LHCN-M2 (cell line): ENCODE data around the gene HEBP1. TPM values are rescaled to one million over a fixed set of nuclear protein-coding genes. Genes with fewer than 3 reads are reported as not detected.

Experiments used
- DNase-seq: peaks from one replicate; pipeline ENCODE4 v3.0.0-alpha.2; 2012; ENCODE audit warnings: low read depth
- total RNA-seq: library from RNA; depleted of rRNA; stranded (reverse); fragments of >200 nt; gene quantifications from 2 replicates; pipeline ENCODE4 v1.2.3, GENCODE V29; 2014

The HEBP1 gene
- total RNA-seq, 1 experiment from 2014 or later = 7.7 TPM

DNA sequence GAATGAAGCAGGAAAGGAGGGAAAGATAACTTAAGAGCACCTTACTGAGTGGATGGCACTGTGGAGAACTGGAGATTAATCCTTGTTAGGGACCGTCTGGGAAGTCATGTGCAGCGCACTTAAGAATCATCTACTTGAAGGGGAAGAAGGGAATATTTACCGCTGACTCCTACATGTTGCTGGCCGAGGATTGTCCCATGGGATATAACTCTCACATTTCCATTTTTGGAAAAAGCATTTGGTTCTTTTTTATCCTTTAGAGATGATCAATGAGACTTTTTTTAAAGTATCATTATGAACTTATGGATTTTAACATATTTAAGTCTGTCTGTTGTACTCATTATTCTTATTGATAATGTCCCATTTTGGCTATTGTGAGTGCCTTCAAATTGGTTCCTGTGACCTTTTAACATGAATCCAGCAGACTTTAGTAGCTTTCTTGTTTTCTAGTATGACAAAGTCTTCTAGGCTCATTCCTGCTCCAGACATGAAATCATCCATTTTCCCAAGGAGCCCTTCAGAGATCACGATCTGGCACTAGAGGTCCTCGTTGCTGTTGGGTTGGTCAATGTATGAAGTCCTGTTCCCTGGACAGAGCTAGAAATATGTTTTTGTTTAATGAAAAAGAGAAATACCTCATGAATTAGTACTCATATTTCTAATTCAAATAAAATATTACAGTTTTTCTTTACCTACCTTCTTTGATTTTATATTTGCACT lies 23.9 kb upstream of the HEBP1 start:
- DNase-seq = no peak

DNA sequence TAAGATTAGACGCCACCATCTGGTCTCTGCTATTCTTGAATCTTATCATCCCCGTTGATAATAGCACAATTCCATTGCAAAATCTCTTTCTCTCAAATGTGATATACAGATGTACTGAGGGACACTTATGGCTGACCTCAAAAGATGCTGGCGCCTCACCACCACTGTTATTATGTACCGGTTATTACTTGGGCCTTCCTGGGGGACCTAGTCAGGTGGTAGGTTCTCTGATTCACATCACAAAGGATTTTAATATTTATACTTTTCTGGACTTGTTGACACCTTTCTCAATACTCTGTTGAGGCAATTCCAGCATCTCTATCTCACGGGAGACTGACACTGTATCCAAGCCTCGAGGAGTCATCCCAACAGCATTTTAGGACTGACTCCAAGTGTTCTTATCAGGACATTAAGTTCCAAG lies 22.8 kb upstream of the HEBP1 start:
- no peak for DNase-seq

DNA sequence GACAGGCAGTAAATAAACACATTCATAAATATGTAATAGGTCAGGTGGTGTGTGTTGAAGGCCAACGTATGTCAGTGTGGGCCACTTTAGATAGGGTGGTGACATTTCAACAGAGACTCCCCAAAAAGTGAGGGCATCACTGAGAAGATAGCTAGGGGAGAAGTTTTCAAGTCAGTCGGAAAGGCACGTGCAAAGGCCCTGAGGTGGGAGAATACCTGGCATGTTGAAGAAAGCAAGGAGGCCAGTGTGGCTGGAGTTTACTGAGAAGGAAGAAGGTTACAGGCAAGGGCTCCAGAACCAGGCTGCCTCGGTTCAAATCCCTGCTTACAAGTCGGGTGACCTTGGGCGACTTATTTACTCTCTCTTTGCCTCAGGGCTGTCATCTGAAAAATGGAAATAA lies 11.0 kb upstream of the HEBP1 start:
- DNase-seq = no peak

DNA sequence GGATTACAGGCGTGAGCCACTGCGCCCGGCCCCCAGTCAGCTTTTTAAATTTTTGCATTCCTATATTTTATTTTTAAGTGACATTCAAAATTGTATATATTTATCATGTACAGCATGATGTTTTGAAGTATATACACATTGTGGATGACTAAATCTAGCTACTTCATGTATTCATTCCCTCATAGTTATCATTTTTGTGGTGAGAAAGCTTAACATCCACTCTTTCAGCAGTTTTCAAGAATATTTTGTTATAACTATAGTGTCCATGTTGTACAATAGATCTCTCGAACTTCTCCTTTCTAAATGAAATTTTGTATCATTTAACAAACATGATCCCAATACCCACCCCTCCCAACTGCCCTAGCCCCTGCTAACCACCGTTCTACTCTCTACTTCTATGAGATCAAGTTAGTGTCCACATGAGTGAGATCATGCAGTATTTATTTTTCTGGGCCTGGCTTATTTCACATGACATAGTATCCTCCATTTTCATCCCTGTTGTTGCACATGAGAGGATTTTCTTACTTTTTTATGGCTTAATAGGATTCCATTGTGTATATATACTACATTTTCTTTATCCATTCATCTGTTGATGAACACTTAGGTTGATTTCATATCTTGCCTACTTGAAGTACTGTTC lies 8.8 kb upstream of the HEBP1 start:
- DNase-seq = no peak

DNA sequence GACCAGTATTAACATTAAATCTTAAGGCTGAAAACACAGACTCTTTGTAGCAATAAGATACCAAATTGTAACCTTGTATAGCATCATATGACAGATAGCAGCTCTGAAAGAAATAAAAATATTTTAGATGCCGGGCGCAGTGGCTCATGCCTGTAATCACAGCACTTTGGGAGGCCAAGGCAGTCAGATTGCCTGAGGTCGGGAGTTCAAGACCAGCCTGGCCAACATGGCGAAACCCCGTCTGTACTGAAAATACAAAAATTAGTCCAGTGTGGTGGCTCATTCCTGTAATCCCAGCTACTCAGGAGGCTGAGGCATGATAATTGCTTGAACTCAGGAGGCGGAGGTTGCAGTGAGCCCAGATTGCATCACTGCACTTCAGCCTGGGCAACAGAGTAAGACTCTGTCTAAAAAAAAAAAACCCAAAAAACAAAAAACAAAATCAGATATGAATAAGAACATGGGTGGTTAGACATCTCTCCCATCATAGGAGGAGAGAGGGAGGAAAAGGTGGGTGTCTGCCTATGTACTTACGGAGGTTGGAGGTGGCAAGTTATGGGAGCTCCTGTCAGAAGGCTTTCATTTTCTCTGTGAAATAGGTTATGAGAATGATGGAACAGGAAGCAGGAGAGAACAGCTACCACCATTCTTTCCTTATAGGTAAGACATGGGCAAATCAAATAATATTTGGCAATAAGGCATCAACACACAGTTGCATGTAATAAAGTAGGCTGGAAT lies 7.6 kb upstream of the HEBP1 start:
- no peak for DNase-seq

DNA sequence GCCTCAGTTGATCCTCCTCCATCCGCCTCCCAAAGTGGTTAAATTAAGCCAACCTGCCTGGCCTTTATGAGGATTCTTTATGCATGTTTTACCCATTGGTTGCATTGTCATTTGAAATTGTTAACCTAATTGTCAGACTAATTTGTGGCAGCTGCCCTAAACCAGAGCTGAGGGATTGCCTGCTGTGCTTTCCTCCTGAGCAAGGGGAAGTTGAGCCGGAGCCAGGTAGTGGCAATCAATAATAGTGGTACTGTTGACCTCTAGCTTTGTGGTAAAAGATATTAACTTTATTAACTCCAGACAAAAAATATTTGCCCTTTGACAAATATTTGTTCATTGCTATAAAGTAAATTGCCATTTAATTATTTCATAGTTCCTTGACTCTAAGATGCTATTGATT lies 5.6 kb upstream of the HEBP1 start:
- no peak for DNase-seq

DNA sequence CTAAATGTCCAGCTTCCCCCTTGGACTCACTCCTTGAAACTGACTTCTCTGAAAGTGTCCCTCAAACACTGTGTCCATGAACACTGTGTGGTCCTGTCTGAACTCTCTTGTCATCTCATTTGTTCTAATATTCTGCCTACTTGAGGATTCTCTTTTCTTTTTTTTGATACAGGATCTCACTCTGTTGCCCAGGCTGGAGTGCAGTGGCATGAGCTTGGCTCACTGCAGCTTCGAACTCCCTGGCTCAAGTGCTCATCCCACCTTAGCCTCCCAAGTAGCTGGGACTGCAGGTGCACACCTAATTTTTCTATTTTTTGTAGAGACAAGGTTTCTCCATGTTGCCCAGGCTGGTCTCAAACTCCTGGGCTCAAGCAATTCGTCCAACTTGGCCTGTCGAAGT lies 4.9 kb upstream of the HEBP1 start:
- DNase-seq = no peak

DNA sequence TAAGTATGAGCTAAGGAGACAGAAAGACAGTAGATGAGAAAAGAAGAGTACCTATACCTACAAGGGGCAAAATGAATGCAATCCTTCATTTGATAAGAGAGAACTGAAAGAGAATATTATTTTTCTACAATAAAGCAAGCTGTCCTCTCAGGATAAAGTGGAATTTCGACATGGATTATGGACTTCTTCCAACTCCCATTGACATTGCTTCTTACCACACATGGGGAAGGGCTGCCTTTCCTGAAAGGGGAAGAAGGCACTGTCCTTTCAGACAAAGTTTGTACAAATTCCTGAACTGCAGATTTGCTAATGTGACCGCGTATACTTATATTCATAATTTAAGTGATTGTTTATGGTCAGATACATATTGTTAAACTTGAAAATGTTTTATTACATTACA lies 4.3 kb upstream of the HEBP1 start:
- DNase-seq = no peak

DNA sequence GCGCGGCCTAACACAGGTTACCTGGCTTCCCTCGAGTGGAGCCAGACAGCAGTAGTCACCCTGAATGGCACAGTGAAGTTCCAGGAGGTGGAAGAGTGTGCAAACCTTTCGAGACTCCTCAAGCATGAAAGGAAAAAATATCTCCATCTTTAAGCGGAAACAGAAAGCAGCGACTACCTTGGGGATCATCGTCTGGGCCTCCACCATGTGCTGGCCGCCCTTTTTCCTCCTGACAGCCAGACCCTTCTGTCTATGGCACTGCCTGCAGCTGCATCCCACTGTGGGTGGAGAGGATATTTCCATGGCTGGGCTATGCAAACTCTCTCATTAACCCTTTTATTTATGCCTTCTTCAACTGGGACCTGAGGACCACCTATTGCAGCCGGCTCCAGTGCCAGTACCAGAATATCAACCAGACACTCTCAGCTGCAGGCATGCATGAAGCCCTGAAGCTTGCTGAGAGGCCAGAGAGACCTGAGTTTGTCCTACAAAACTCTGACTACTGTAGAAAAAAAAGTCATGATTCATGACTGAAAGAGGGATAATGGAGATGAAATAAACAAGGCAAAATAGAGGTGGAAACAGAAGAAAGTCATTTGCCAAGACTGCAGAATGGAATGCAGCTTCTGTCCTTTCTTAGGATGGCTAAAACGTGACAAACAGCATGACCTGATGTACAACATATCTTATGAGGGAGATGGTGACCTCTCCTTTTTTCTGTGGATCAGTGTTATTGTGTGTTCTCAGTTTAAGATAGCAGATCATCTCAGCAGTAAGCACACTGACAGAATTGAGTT lies 2.4 kb upstream of the HEBP1 start:
- no peak for DNase-seq

DNA sequence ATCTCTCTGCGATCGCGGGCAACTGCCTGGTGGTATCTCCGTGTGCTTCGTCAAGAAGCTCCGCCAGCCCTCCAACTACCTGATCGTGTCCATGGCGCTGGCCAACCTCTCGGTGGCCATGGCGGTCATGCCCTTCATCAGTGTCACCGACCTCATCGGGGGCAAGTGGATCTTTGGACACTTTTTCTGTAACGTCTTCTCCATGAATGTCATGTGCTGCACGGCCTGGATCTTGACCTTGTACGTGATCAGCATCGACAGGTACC lies 1.6 kb upstream of the HEBP1 start:
- DNase-seq = no peak

DNA sequence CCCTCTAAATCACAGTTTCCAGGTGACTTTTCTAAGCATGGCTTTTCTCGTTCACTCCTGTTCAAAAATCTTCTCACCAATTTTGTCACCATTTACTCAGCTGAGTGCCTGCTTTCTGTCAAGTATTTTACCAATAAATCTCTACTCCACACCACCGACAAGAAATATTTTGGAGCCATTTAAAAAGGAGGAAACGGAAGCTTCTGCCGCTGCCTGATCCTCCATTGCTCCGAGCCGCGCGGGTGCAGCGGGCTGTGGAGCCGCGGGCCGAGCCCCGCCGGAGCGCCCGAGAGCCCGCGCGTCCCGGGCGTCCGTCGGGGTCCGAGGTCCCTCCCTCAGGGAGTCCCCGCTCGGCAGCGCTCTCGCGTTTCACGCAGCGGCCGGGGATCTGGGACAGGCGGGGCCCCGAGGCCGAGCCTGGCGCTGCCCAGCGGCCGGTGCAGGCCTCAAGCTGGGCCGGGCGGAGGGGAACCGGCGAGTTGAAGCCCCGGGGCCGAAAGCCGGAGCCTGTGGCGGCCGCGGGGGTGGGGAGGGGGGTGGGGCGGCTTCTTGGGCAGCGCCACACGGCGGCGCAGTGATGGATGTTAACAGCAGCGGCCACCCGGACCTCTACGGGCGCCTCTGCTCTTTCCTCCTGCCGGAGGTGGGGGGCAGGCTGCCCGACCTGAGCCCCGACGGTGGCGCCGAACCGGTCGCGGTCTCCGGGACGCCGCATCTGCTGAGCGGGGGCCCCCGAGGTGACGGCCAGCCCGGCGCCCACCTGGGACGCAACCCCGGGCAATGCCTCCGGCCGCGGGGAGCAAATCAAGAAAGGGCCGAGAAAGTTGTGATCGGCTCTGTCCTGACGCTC lies 1.1 kb upstream of the HEBP1 start:
- DNase-seq = peak; percentile 63

DNA sequence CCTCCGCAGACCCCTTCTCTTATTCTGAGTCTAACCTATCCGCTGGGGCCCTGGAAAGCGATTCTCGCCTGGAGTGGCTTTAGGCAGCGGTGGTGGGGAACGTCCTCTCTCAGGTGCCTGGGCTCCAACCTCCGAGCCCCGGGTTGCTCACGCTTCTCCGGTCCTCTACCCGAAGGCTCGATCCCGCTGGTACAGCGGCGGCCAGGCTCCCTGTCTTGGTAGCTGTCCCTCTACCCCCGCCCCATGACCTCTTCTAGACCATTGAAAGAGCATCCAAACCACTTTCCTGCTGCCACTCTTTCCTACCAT lies 505 bp upstream of the HEBP1 start:
- DNase-seq = peak; percentile 28

DNA sequence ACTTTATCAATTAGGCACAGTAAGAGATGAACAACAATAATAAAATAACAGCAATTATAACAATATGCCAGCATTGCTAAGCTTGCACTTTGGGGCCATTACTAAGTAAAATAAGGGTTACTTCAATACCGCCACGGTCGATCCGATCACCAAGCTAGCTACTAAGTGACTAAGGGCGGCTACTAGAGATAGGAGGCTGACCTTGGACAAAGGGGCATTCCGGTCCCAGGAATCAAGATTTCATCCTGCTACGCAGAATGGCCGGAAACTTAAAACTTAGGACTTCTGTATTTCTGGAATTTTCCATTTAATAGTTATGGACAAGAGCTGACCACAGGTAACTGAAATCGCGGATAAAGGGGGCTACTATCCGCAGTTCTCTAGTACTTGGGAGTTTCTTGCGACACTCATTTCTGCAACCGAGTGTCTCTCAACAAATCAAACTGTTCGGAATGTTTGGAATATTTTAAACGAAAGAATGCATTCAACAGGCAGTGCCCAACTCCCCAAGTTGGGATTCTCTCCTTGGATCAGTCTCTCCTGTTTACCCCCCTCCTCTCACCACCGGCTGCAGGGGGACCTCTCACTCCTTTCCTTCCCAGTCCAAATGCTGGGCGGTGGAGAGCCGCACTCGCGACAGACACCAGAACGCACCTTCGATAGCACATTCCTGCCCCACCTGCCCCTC lies 650 bp downstream of the HEBP1 start:
- no peak for DNase-seq

DNA sequence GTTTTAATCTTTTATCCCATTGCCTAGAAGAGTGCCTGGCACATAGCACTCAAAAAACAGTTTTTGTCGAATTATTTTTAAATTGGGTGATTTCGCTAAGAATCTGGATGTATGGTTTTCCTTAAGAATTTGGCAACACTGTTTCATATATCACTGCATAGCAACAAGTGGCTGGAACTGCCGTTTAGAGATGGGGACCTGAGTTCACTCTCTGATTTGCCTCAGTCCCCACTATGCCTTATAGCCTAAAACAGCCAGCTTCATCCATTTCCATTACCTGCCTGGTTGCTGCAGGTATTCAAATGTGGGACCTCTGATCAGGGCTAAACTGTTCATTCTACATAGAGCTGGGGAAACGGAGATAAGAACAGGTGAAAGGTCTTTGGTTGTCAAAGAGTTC lies 1.8 kb downstream of the HEBP1 start:
- DNase-seq = no peak

DNA sequence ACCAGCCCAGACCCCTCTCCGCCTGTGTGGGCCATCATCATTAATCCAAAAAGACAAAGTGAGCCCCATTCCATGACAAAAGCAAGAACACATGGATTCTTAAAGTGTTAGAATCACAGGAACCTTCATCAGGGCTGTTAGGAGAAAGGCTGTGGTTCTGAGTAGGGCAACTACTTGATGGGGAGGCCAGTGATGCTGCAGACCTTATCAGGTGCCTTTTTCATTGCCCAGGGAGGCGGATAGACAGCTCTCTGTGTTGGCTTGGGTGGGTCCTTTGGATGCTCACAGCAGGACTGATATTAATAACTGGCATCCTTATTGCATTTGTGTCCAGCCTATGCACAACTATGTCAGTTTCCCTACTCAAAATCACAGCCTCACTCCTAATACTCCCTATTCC lies 2.3 kb downstream of the HEBP1 start:
- DNase-seq = no peak

DNA sequence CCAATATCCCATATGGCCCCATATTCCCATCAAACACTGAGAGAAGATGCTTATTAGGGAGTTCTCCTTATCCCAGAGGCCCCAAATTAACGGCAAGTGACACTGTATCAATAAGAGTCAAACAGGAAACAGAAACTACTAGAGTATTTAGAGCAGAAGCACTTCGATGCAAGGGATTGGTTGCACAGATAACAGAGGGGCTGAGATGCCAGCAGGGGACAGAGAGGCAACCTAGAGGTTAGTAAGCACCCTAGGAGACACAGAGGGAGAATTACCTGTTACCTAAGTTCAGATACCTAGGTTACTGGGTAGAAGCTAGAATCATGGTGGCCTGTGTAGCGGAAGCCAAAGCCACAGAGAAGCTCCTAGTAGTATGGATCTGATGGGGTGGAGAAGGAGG lies 2.9 kb downstream of the HEBP1 start:
- DNase-seq = no peak

DNA sequence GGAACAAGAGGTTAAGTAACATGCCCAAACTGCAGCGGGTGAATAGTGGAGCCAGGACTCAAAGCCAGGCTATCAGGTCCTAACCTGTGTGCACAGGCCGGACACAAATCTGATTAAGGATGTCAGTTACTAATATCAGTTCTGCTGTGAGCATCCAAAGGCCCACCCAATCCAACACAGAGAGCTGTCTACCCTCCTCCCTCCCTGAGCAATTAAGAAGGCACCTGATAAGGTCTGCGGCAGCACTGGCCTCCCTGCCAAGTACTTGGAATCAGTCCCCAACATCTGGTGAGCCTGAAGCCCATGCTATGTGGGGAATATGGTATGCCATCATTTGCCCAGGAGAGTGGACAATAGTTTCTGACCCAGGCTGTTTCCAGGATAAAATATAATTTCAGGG lies 3.9 kb downstream of the HEBP1 start:
- no peak for DNase-seq

DNA sequence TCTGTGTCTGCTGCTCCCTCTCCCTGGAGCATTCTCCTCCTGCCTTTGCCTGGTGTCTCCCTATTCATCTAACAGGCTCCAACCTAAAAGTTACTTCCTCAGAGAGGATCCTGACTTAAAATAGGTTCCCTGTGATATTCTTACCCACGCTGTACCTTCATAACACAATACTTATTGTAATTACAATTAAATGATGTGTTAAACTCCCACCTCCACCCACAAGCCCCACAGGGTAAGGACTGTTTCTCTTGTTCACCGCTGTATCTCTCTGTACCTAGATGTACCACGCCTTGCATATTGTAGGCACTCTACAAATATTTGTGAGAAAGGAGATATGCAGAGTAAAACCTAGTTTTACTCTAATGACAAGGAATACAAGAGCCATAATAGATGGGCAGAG lies 5.0 kb downstream of the HEBP1 start:
- no peak for DNase-seq

DNA sequence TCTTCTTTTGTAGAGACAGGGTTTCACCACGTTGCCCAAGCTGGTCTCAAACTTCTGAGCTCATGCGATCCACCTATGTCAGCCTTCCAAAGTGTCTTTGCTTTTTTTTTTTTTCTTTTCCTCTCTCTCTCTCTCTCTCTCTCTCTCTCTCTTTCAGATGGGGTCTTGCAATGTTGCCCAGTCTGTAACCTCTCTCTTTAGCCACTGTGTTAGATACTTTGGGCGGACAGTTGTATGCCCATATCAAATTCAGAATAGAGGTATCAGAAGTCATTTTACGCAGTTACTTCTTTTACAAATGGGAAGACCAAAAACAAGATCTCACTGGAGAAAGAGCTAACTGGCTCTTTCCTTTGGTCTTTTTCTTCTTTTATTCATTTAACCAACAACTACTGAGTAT lies 6.7 kb downstream of the HEBP1 start:
- DNase-seq = no peak

DNA sequence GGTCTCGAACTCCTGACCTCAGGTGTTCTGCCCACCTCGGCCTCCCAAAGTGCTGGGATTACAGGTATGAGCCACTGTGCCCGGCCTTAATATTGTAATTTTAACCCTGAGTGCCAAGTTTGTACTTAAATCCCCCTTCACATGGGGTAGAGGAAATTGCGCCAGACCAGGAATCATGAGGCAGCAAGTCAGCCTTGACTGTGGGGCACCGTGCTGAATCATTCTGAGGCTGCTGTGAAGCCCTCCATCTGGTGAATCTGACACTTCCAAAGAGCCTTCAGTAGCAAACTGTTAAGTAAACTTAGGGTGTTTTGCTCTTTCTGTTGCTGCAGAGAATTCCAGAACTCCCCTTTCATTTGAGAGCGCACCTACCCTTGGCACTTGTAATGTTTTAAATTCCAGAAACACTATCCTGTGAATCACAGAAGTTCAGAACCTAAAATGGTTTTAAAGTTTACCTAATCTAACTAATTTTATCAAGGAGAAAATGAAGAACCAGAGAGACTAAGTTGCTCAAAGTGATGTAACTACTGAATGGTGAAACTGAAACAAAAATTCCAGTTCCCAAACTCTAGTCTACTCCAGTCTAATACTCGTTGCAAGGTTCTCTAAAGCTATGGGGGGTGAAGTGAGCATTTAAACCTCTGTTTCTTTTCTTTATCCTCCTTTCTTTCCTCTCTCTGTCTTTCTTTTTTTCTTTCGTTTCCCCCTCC lies 7.5 kb downstream of the HEBP1 start:
- peak; percentile 86 for DNase-seq
